Measurements from ENCODE around the gene BEST2.

The BEST2 gene

GRCh38 chr19:12770922-12771321 lies 19.3 kb downstream of the BEST2 start:
- DNase-seq, result no peak

- no peak for DNase-seq
These were observed 20.7 kb downstream of the BEST2 start for GRCh38 chr19:12772323-12772722.

GRCh38 chr19:12773571-12773970 lies 22.0 kb downstream of the BEST2 start:
- DNase-seq, result no peak

GRCh38 chr19:12774588-12775555 lies 23.3 kb downstream of the BEST2 start, which contains the start of gene HOOK2:
TSS of gene HOOK2 (minus strand) at chr19:12775552. CDS start at chr19:12775449, 103 bp downstream.
- DNase-seq, result peak in 1 of 2 experiments; percentile 34

GRCh38 chr19:12777217-12778016 lies 25.8 kb downstream of the BEST2 start:
- DNase-seq, result peak; percentile 74

GRCh38 chr19:12778017-12778904 lies 26.7 kb downstream of the BEST2 start:
- no peak for DNase-seq

- DNase-seq, result no peak
These were observed 27.2 kb downstream of the BEST2 start for GRCh38 chr19:12778905-12779161.

- DNase-seq, result no peak
These were observed 27.8 kb downstream of the BEST2 start for GRCh38 chr19:12779162-12779993.

GRCh38 chr19:12782174-12782423 lies 30.5 kb downstream of the BEST2 start:
- DNase-seq, result no peak

GRCh38 chr19:12782424-12783290 lies 31.1 kb downstream of the BEST2 start:
- peak; percentile 90 to 92 for DNase-seq

- DNase-seq, result no peak
These were observed 31.8 kb downstream of the BEST2 start for GRCh38 chr19:12783291-12783848.

GRCh38 chr19:12783849-12784393 lies 32.3 kb downstream of the BEST2 start:
- DNase-seq, result no peak

GRCh38 chr19:12784394-12784870 lies 32.8 kb downstream of the BEST2 start:
- no peak for DNase-seq

GRCh38 chr19:12784871-12785430 lies 33.4 kb downstream of the BEST2 start:
- DNase-seq, result no peak

GRCh38 chr19:12785431-12786031 lies 33.9 kb downstream of the BEST2 start:
- DNase-seq, result no peak

GRCh38 chr19:12786141-12786870 lies 34.7 kb downstream of the BEST2 start:
- no peak for DNase-seq

- DNase-seq, result no peak
These were observed 35.4 kb downstream of the BEST2 start for GRCh38 chr19:12786952-12787351.

- no peak for DNase-seq
These were observed 35.9 kb downstream of the BEST2 start for GRCh38 chr19:12787458-12787857.

Measured in activated CD4-positive, alpha-beta T cell treated with anti-CD3 and anti-CD28 coated beads, Interleukin-2, amount 50 U/mL, for 4 hours (primary cell).